Sigmoid colon (tissue), 4 donors: ENCODE measurements around the gene SLC16A3.

Source experiments
- CTCF ChIP-seq, 4 experiments: fragments of 450-650 bp in 3 of 4; fragments of 200-600 bp in 1 of 4; IDR thresholded peaks; one replicate each; pipeline ENCODE4 v1.5.1; 2016 to 2019; ENCODE audit warnings: antibody characterized with exemption in 4 of 4, mild to moderate bottlenecking in 3 of 4, moderate library complexity in 2 of 4
- POLR2A ChIP-seq, 2 donors: fragments of 450-650 bp; IDR thresholded peaks; one replicate each; pipeline ENCODE4 v1.6.1; 2016; ENCODE audit warnings: antibody characterized with exemption in 2 of 2, mild to moderate bottlenecking in 2 of 2, moderate library complexity in 2 of 2
- POLR2AphosphoS5 ChIP-seq, 4 donors: sonication (generic); formaldehyde crosslinking; IDR thresholded peaks; one replicate each; pipeline ENCODE4 v1.6.1; 2017; ENCODE audit warnings: antibody characterized with exemption in 4 of 4

DNA sequence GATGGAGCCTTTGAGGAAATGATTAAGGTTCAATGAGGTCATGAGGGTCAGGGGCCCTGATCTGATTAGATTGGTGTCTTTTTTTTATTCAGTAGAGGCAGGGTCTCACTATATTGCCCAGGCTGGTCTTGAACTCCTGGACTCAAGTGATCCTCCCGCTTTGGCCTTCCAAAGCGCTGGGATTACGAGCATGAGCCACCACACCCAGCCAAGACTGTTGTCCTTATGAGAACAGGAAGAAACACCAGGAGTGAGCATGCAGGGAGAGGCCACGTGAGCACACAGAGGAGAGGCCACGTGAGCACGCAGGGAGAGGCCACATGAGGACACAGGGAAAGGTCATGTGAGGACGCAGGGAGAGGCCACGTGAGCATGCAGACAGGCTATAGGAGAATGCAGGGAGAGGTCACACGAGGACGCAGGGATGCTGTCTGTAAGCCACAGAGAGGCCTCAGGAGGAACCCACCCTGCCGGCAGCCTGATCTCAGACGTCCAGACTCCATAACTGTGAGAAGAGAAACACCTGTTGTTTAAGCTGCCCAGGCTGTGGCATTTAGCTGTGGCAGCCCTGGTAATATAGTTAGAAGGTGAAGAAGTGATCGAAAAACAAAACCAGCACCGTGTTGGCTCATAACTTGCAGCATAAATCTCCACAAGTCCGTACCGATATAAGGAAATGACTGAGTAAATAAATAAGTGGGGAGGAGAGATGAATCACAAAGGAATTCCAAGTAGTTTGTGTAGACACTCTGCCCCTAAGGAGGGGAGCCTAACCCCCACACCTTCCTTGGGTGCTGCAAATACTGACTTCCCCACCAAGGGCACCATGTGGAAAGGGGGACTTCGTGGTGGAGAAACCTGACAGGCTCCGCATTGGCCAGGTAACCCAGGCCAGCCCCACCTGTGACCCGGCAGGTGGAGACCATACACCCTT, 59.3 kb downstream of the SLC16A3 start:
- TF ChIP-seq CTCF (IDR thresholded peaks at IDR 0.05) (no peak), POLR2AphosphoS5 (IDR thresholded peaks at IDR 0.05) (peak in 3 of 4 donors; percentile 50 to 80 (median 58)), POLR2A (IDR thresholded peaks at IDR 0.05) (no peak)
